Measurements from ENCODE around the gene OR2L3.

OR2L3 gene

GRCh38 chr1:248013229-248013710 is 33.4 kb upstream of the OR2L3 start, which contains the start of gene OR2L5:
TSS of gene OR2L5 (plus strand) at chr1:248013660. CDS start at chr1:248021948, 8,288 bp downstream.
- no peak for TF ChIP-seq NFRKB (IDR thresholded peaks at IDR 0.05)
- TF ChIP-seq ELF4 (IDR thresholded peaks at IDR 0.05), result no peak
- no peak for TF ChIP-seq CTBP1 (IDR thresholded peaks at IDR 0.05; ENCODE audit: borderline replicate concordance)
- no peak for TF ChIP-seq SP1 (IDR thresholded peaks at IDR 0.05)
- TF ChIP-seq L3MBTL2 (conservative IDR thresholded peaks at IDR 0.05), result no peak
- no peak for TF ChIP-seq FOXA1 (IDR thresholded peaks at IDR 0.05)
- no peak for TF ChIP-seq FOXM1 (IDR thresholded peaks at IDR 0.05; ENCODE audit: borderline replicate concordance)
- TF ChIP-seq FOXK2 (IDR thresholded peaks at IDR 0.05), result no peak
- no peak for TF ChIP-seq PKNOX1 (IDR thresholded peaks at IDR 0.05)
- no peak for TF ChIP-seq HDGF (IDR thresholded peaks at IDR 0.05; ENCODE audit: borderline replicate concordance)
- TF ChIP-seq ARNT (IDR thresholded peaks at IDR 0.05), result no peak
- no peak for TF ChIP-seq ZNF384 (IDR thresholded peaks at IDR 0.05)
- no peak for TF ChIP-seq LEF1 (IDR thresholded peaks at IDR 0.05; ENCODE audit: borderline replicate concordance)
- ChIA-PET POLR2A (no interaction called here), CTCF (no interaction called here)
- DNase-seq (ENCODE audit: extremely low spot score), result no peak

GRCh38 chr1:248015803-248016202 is 30.8 kb upstream of the OR2L3 start:
- TF ChIP-seq TARDBP (IDR thresholded peaks at IDR 0.05), result no peak
- no peak for TF ChIP-seq L3MBTL2 (conservative IDR thresholded peaks at IDR 0.05)
- TF ChIP-seq ELF4 (IDR thresholded peaks at IDR 0.05), result no peak
- TF ChIP-seq ZNF384 (IDR thresholded peaks at IDR 0.05), result no peak
- no peak for TF ChIP-seq FOXM1 (IDR thresholded peaks at IDR 0.05; ENCODE audit: borderline replicate concordance)
- no peak for TF ChIP-seq CTBP1 (IDR thresholded peaks at IDR 0.05; ENCODE audit: borderline replicate concordance)
- TF ChIP-seq LEF1 (IDR thresholded peaks at IDR 0.05; ENCODE audit: borderline replicate concordance), result no peak
- no peak for TF ChIP-seq HDGF (IDR thresholded peaks at IDR 0.05; ENCODE audit: borderline replicate concordance)
- TF ChIP-seq NFRKB (IDR thresholded peaks at IDR 0.05), result no peak
- no peak for TF ChIP-seq BHLHE40 (IDR thresholded peaks at IDR 0.05; ENCODE audit: borderline replicate concordance)
- TF ChIP-seq ARNT (IDR thresholded peaks at IDR 0.05), result no peak
- TF ChIP-seq SP1 (IDR thresholded peaks at IDR 0.05), result no peak
- TF ChIP-seq PKNOX1 (IDR thresholded peaks at IDR 0.05), result no peak
- TF ChIP-seq SUZ12 (IDR thresholded peaks at IDR 0.05), result no peak
- no peak for TF ChIP-seq FOXK2 (IDR thresholded peaks at IDR 0.05)
- TF ChIP-seq FOXA1 (IDR thresholded peaks at IDR 0.05), result no peak
- no peak for DNase-seq (ENCODE audit: extremely low spot score)
- CTCF ChIA-PET, result no interaction called here
- POLR2A ChIA-PET, result no interaction called here

DNA sequence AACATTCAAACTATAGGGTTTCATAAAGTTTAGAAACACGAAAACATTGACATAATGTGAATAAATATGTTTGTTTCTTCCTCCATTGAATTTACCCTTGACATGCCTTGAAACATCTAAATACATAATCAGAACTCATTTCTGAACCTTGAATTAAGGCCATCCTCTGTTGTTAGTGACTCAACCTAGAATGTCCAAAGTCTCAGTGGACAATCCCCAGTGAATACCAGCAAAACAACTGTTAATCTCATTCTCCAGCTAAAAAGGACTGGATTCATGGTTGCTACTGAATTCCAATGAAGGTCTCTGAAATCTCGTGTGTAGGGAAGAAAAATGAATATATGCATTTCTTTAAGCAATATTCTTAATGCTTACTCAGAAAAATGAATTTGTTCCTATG is 16.9 kb upstream of the OR2L3 start, which contains the start of gene OR2L2:
Gene OR2L2, plus strand, starts transcription at position 301 of the 400 bp plus-strand sequence. CDS start 8,198 bp downstream, outside the sequence.
- TF ChIP-seq CTBP1 (IDR thresholded peaks at IDR 0.05; ENCODE audit: borderline replicate concordance) (no peak), TARDBP (IDR thresholded peaks at IDR 0.05) (no peak), FOXM1 (IDR thresholded peaks at IDR 0.05; ENCODE audit: borderline replicate concordance) (no peak), SUZ12 (IDR thresholded peaks at IDR 0.05) (no peak), ELF4 (IDR thresholded peaks at IDR 0.05) (no peak), NFRKB (IDR thresholded peaks at IDR 0.05) (no peak), FOXA1 (IDR thresholded peaks at IDR 0.05) (no peak), BHLHE40 (IDR thresholded peaks at IDR 0.05; ENCODE audit: borderline replicate concordance) (no peak), LEF1 (IDR thresholded peaks at IDR 0.05; ENCODE audit: borderline replicate concordance) (no peak), SP1 (IDR thresholded peaks at IDR 0.05) (no peak), ARNT (IDR thresholded peaks at IDR 0.05) (no peak), ZNF384 (IDR thresholded peaks at IDR 0.05) (no peak), HDGF (IDR thresholded peaks at IDR 0.05; ENCODE audit: borderline replicate concordance) (no peak), FOXK2 (IDR thresholded peaks at IDR 0.05) (no peak), L3MBTL2 (conservative IDR thresholded peaks at IDR 0.05) (no peak), PKNOX1 (IDR thresholded peaks at IDR 0.05) (no peak)
- no peak for DNase-seq (ENCODE audit: extremely low spot score)
- ChIA-PET POLR2A (no interaction called here), CTCF (no interaction called here)

DNA sequence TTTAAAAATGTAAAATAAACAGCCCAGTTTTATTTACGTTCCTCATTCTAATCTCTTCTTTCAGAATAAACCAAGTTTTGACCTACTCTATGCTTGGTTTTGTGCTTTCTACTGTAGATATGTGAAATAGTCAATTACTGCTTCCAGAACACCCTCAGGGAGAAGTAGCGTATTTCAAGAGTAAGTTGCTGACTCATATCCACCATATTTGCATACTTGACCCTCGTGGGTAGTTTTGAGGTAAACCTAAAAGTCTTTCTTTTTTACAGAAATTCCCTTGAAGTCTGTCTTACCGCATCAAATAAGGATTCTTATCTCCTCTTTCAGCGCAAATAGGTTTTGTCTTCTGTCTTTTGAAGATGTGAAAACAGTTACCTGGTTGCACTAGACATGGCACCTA is 1.4 kb upstream of the OR2L3 start:
- TF ChIP-seq BHLHE40 (IDR thresholded peaks at IDR 0.05; ENCODE audit: borderline replicate concordance), result no peak
- no peak for TF ChIP-seq ZNF384 (IDR thresholded peaks at IDR 0.05)
- no peak for TF ChIP-seq L3MBTL2 (conservative IDR thresholded peaks at IDR 0.05)
- no peak for TF ChIP-seq FOXM1 (IDR thresholded peaks at IDR 0.05; ENCODE audit: borderline replicate concordance)
- no peak for TF ChIP-seq TARDBP (IDR thresholded peaks at IDR 0.05)
- DNase-seq (ENCODE audit: extremely low spot score), result no peak
- ChIA-PET CTCF (no interaction called here), POLR2A (no interaction called here)

DNA sequence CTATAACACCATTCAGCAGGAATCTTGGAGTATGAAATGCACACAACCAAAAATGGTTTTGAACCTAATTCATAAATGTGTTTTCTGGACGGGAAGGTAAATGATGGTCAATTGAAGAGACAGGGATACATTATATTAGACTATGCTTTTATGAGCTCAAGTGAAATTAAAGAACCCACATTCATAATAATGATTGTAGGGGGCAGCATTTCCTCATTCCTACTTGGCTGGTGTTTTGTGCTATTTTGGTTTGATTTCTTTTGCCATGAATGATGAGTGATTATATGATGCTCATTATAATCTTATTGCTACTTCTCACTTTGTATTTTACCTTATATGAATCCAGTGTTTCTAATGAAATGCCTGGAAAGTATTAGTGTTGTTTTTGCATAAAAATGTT is 372 bp downstream of the OR2L3 start:
- ChIA-PET POLR2A (no interaction called here), CTCF (no interaction called here)
- TF ChIP-seq SP1 (IDR thresholded peaks at IDR 0.05), result no peak
- TF ChIP-seq SUZ12 (IDR thresholded peaks at IDR 0.05), result no peak
- TF ChIP-seq FOXK2 (IDR thresholded peaks at IDR 0.05), result no peak
- no peak for TF ChIP-seq TARDBP (IDR thresholded peaks at IDR 0.05)
- no peak for TF ChIP-seq HDGF (IDR thresholded peaks at IDR 0.05; ENCODE audit: borderline replicate concordance)
- no peak for TF ChIP-seq BHLHE40 (IDR thresholded peaks at IDR 0.05; ENCODE audit: borderline replicate concordance)
- TF ChIP-seq ZNF384 (IDR thresholded peaks at IDR 0.05), result no peak
- TF ChIP-seq PKNOX1 (IDR thresholded peaks at IDR 0.05), result no peak
- TF ChIP-seq FOXM1 (IDR thresholded peaks at IDR 0.05; ENCODE audit: borderline replicate concordance), result no peak
- no peak for TF ChIP-seq NFRKB (IDR thresholded peaks at IDR 0.05)
- TF ChIP-seq LEF1 (IDR thresholded peaks at IDR 0.05; ENCODE audit: borderline replicate concordance), result no peak
- no peak for TF ChIP-seq L3MBTL2 (conservative IDR thresholded peaks at IDR 0.05)
- no peak for TF ChIP-seq ELF4 (IDR thresholded peaks at IDR 0.05)
- no peak for TF ChIP-seq FOXA1 (IDR thresholded peaks at IDR 0.05)
- no peak for TF ChIP-seq CTBP1 (IDR thresholded peaks at IDR 0.05; ENCODE audit: borderline replicate concordance)
- TF ChIP-seq ARNT (IDR thresholded peaks at IDR 0.05), result no peak
- DNase-seq (ENCODE audit: extremely low spot score), result no peak
